22Rv1 (cell line): ENCODE results near the gene ASXL1.

Experiments used
- CTCF ChIP-seq: fragments of 450-650 bp; IDR thresholded peaks from 2 replicates; pipeline ENCODE4 v1.5.1; 2017; ENCODE audit warnings: mild to moderate bottlenecking
- ZFX ChIP-seq: fragments of 450-650 bp; IDR thresholded peaks from 2 replicates; pipeline ENCODE4 v1.6.1; 2017; ENCODE audit warnings: antibody characterized with exemption, borderline replicate concordance

GRCh38 chr20:32455171-32455900 lies 97.2 kb downstream of the ASXL1 start:
- TF ChIP-seq CTCF (no peak), ZFX (no peak)
